GM18498 (cell line): ENCODE data around the gene GRIK3.
"Not testable (repeated sequence)": the region's sequence is repeated elsewhere in the genome, so short reads cannot be mapped to it uniquely, and the experiment has no call there.

Source experiments
- ATAC-seq: cut with Tn5 transposase; IDR thresholded peaks from one replicate; pipeline ENCODE4 v1.9.1; 2021; ENCODE audit warnings: mild to moderate bottlenecking, moderate library complexity; ENCODE audit not compliant: unreplicated experiment

Gene GRIK3

DNA sequence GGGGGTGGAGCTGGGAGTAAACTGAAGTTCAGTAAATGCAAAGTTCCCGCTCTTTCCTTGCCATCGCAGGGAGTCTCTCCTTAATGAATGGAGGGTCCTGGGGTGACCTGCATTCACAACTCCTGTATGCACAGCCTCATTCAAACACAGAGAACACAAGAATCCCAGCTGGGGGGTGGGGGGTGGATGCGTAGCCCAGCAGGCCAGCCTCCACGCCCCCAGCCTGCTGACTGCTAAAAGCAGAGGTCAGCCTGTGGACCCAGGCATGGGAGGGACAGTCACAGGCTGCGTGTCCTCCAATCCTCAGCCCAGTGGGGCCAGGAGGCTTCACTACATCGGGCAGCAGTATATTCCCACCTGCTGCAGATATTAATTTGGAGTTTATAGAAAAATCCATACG is 263.1 kb downstream of the GRIK3 start:
- ATAC-seq, result no peak

DNA sequence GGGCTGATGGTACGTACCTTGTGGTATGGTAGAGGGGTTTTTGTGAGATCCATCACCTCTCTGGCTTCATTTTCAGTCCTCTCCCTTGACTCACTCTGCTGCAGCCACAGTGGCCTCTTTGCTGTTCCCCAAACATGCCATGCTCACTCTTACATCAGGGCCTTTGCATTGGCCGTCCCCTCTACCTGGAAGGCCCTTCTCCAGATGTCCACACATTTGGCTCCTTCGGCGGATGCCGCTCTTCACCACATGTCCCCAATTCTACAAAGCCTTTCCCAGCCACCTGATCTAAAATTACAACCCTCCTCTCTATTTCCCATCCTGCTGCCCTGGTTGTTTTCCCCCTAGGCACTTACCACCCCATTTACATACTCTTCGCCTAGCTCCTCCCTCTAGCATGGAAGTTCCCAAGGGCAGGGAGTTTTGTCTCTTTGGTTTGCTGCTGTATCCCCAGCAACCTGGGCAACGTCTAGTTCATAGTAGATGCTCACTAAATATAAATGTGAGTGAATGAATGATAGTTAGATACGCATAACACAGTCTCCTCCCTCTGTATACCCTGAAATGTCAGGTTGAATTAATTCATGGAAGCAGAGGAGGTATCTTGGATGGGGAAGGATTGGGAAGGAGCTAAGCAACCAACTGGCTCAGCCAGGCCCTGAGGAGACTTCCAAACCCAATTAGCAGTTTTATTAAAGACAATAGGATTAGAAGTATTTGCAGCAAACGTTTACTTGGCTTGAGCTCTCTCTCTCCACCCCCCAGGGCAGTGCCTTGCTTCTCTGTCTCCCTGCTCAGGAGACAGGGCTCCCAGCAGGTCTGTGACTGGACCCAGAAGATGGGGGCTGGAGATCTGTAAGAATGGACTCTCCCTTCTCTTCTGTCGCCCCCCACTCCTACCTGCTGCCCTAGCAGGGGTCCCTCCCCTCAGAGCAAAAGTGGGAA is 264.2 kb downstream of the GRIK3 start:
- no peak for ATAC-seq

DNA sequence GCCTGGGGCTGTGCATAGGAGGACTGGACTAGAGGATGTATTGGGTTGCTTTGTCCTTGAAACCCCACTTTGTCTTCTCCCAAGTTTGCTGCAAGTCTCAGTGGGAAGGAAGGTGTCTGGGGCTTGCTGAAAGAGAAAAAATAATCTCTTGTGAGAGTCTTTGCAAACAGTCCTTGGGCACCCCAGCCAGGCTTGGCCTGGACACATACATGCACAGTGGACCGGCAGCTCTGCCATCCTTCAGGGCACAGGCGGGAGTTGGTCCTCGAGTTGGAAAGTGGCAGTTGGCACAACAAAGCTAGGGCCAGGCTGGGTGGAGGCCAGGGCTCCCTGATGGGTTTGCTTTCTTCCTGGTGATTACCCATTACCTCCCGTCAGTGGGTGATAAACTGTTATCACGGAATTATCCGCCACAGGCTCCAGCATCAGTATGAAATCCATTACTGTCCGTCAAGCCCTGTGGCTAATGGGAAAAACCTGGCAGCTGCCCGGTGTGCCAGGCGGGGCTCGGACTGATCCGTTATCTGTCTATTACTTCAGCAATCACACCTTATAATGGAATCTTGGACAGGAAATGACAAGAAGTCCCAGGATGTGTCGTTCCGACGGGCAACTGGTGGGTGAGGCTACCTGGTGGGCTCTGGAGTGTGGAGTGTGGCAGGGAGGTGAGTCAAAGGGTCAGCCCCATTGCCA is 265.7 kb downstream of the GRIK3 start:
- no peak for ATAC-seq

DNA sequence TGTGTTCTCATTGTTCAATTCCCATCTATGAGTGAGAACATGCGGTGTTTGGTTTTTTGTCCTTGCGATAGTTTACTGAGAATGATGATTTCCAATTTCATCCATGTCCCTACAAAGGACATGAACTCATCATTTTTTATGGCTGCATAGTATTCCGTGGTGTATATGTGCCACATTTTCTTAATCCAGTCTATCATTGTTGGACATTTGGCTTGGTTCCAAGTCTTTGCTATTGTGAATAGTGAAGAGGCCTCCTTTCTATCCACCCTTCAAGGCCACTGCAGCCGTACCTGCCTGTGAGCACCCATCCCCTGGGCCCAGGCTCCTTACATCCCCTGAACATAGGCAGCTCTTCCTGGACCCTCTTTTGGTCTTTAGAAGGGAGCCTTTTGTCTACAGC is 266.9 kb downstream of the GRIK3 start:
- not testable (repeated sequence) for ATAC-seq

DNA sequence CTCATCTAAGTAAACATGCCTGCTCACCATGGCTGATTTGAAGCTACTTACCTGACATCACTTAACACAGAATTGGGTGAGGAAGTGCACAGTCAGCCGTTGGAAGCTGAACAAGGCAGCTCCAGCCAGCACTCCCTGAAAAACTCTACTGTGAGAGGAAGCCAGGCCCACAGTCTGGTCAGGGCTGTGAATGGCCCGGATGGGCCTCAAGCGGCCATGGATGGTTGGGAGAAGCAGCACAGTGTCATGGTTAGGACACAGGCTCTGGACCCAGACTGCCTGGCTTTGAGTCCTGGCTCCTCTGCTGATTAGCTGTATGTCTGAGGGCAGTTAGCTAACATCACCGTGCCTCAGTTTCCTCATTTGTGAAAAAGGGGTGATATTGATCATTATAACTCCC is 267.8 kb downstream of the GRIK3 start:
- no peak for ATAC-seq

DNA sequence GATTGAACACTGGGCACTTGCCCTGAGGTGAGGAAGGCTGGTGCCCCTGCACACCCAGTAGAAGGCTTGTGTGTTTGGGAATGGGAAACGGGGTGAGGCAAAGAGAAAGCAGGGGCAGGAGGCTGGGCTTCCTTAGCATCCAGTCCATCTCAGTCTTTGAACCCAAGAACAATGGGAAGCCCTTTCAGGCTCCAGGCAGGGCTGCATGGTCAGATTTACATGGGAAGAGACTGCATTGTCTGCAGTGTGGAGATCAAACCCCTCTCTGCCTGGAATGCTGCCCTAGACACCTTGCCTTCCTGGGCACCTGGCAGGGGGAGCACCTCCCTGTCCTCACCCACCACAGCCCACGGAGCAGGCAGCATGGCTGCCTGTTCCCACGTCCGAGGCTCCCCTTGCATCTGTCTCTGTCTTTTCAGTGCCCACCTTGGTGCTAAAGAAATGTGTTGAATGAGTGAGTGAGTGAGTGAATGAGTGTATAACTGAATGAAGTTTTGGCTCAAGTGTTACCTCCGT is 268.5 kb downstream of the GRIK3 start:
- ATAC-seq, result no peak

DNA sequence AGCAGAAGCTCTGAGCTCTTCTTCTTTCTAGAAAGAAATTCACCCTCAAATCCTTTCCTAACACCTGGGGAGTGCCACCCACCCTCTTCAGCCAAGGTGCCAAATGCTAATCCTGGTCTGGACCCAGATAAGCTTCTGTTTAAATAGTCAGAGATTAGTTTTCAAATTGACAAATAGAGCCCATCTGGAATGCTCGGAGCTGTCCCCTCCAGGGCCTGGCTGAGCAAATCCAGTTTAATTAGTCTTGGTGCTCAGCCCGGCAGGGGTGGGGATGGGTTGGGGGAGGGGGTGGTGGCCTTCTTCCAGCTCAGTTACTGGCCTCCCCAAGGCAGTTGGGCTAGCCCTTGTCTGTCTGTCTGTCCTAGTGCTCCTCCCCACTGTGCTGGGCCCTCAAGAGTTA is 269.5 kb downstream of the GRIK3 start:
- ATAC-seq, result no peak

DNA sequence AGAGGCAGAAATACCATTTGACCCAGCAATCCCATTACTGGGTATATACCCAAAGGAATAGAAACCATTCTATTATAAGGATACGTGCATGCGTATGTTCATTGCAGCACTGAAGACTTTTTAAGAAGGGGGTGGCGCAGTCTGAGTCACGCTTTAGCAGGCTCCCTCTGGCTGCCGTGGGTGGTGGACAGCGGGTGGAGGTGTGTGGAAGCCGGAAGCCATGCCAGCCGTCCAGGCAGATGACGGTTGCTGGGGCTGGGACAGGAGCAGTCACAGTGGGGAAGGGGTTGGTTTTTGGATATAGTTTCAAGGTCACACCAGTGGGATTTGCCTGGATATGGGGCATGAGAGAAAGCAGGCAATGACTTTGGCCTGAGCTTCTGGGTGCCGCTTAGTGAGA is 270.5 kb downstream of the GRIK3 start:
- no peak for ATAC-seq

DNA sequence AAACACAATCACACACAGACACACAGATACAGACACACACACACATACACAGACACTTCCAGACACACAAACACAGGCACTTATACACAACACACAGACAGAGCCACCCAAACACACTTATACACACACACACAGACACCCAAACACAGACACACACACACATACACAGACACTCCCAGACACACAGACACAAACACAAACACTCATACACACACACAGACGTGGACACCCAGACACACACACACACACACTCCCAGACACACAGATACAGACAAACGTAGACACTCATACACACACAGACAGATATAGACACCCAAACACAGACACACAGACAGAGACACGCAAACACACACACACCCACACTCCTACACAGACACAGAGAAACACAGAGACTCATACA is 272.1 kb downstream of the GRIK3 start:
- no peak for ATAC-seq

DNA sequence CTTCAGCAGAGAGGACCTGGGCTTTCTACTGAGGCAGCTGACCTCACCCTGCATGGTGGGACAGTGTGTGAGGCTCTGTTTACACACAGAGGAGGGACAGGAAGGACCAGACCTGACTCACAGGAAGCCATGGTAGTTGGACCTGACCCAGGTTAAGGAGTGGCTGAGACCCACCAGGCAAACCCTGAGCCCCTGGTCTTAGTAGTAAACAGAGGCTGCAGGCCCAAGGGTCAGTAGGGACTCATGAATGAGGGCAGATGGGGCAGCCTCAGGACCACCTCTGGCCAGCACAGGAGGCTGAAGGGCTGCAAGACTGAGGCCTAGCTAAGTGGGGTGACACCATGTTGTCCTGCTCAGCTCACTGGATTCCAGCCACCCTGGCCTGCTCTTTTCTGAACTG is 273.2 kb downstream of the GRIK3 start:
- ATAC-seq, result no peak

DNA sequence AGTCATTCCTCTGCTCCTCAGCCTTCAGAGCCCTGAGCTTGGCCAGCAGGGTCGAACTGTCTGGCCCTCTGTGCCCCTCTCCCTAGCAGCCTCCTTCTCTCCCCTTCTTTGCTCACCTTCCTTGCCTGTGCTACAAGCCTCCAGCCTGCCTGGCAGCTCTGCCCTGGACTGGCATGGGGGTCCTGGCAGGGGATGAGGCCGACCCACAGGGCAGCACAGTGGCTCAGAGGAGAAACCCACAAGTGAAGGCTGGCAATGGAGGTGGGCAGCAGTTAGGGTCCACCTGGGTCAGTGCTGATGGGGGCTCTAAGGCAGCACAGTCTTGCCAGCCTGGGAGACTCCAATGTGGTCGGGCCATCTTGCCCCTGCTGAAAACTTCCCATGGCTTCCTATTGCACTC is 274.2 kb downstream of the GRIK3 start:
- no peak for ATAC-seq

DNA sequence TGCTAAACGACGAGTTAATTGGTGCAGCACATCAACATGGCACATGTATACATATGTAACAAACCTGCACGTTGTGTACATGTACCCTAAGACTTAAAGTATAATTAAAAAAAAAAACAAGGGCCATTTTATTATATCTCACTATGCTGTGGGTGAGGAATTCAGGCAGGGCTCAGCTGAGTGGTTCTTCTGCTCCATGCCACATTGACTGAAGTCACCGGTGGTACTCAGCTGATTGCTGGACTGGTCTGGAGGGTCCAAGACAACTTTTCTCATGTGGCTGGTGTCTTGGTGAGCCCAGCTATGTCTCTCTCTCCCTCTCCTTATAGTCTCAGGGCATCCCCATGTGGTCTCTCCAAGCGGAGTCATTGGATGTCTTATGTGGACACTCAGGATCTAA is 275.0 kb downstream of the GRIK3 start:
- ATAC-seq, result no peak

DNA sequence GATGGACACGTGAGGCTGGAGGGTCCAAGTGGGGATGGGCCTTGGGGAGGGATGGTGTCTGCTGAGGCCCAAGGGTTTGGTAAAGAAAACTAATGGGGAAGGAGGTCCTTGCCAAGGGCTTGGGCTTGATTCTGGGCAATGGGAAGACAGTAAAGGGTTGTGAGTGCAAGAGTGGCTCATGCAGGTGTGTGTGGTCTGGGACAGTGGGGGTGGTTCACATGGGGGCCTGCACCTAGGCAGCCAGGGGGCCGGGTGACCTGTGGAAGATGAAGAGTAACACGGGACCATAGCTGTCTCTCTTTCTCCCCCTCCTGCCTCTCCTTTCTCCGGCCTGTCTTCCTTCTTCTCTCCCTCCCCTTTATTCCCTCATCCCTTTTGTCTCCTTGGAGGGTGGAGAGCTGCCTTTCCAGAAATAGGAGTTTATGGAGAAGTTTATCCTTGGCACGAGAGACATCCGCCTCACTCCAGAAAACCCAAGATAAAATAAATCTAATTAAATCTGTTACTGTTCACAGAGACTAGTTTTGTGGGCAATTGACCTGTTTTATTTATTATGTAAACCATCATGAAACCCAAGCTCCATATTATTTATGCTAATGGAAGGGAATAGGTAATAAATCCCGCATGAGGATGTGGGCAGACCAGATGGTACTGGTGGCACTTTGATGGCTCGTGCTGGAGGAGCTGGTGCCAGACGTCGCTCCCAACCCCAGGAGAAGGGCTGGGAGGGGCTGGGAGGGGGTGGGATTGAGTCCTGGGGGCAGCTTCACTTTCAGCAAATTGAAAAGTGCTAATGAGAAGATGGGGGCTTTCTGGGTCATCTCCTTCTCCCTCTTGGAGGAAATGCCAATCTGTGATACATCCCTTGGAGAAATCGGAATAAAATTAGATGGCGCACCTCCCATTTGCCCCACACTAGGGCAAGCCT is 278.7 kb downstream of the GRIK3 start:
- no peak for ATAC-seq

DNA sequence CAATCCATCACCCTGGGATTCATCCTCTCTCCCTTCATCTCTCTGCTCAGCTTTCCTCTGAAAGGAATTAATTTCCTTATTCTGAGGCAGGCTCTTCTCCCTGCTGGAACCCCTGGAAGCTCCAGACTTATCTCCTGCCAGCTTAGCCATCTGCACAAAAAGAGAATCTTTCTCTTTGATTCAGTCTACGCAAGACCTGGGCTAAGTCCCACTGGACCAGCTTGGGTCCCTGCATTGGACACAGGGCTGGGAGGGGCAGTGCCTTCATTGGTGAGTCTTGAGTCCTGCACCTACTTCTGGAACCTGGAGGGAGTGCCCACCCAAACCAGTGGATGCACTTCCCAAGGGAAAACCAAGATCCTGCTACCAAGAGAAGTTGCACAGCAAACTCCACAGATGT is 279.9 kb downstream of the GRIK3 start:
- ATAC-seq, result no peak

DNA sequence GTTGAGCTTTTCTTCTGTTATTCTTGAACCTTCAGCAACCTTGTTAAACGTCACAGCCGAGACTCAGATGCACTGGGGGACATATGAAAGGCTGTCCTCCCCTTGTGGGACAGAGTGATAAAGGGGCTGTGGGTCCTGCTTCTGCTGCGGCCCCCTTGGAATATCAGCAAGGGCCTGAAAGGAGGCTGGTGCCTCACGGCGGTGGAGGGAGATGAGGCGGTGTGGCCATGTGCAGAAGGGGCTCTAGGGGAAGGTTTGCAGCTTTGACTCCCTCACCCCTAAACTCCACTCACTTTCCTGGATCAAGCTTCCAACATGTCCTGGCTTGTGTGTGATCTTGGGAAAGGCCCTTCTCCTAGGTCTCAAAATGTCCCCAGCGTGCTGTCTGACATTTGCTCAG is 280.9 kb downstream of the GRIK3 start:
- ATAC-seq, result no peak

DNA sequence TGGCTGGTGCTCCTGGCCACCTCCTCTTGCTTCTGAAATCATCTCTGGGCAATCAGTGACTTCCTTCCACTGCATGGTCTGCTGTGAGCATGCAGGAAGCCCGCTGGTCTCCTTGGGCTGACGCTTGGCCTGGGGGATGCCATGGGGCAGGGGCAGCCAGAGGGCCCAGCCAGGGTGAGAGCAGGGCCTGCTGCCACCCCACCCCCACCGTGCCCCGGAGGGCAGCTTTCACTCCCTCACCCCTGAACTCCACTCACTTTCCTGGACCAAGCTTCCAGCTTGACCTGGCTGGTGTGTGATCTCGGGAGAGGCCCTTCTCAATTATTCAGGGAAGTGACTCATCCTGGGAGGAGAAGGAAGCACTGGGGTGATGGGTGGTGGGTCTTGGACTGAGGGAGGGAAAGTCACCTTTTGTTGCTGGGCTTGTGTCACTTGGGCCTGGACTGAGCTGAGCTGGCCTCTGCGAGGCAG is 281.4 kb downstream of the GRIK3 start:
- ATAC-seq, result no peak

DNA sequence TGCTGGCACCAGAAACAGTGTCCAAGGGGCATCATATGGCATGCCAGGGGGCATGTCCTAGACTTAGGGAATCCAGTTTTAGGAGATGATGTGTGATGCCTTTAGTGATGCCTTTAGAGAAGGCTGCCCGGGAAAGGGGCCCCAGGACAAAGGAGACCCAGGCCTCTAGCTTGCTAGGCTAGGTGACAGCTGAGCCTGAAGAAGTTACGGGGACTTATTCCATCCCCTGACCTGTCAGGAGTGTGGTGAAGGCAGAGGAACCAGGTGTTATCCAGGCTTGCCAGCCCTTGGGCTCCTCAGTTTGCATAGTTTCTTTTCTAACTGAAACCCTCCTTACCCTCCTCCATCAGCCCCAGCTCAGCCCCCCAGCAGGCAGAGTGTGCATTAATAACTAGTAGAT is 281.9 kb downstream of the GRIK3 start:
- ATAC-seq, result no peak

DNA sequence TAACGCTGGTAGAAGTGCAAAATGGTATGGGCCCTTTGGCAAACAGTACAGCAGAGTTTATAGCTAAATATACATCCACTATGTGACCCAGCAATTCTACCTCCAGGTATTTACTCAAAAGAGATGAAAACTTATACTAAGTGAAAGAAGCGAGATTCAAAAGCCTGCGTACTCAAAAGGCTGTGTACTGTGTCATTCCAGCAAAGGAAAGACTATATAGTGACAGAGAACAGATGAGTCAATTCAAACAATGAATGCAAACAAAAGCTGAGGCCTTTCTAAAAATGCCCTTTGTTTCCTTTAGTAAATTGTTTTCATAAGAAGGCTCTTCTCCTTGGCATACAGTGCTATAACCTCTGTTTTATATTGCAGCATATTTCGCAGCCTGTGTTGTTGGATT is 282.8 kb downstream of the GRIK3 start:
- ATAC-seq, result no peak

DNA sequence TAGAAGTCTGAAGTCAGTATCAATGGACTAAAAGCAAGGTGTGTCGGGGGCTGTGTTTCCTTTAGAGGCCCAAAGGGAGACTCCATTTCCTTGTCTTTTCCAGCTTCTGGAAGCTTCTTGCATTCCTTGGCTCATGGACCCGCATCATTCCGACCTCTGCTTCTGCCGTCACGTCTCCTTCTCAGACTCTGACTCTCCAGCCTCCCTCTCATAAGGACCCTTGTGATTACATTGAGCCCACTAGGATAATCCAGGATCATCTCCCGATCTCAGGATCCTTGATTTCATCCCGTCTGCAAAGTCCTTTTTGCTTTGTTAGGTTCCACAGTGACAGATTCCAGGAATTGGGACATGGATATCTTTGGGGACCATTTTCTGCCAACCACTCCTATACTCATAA is 285.8 kb downstream of the GRIK3 start:
- no peak for ATAC-seq
